Brain microvascular endothelial cell (primary cell): ENCODE data around the gene MISP.

Source experiments
- DNase-seq: peaks from one replicate; pipeline ENCODE4 v3.0.0-alpha.2; 2020
- H3K27ac ChIP-seq: fragments of 250-450 bp; sonication (Bioruptor Pico); 2 replicates; pipeline ENCODE4 v1.5.1; 2020; ENCODE audit warnings: mild to moderate bottlenecking, moderate library complexity
- H3K27me3 ChIP-seq: fragments of 250-450 bp; sonication (Bioruptor Pico); replicated peaks from 2 replicates; pipeline ENCODE4 v1.5.1; 2020; ENCODE audit warnings: mild to moderate bottlenecking
- H3K36me3 ChIP-seq: fragments of 250-450 bp; sonication (Bioruptor Pico); replicated peaks from 2 replicates; pipeline ENCODE4 v1.5.1; 2020; ENCODE audit warnings: mild to moderate bottlenecking
- H3K4me3 ChIP-seq: 2 replicates; pipeline ENCODE4 v1.5.1; 2011; ENCODE audit warnings: low read depth, mild to moderate bottlenecking, control low read depth, low read length, moderate library complexity
- in situ Hi-C: cut with HindIII; loops from 2 replicates; pipeline ENCODE4 v1.10.0; 2017; ENCODE audit warnings: low sequenced_read_pairs, low pct_ligation_motif_present
- TF ChIP-seq, protein P1 (sequence below): IDR thresholded peaks from 2 replicates; pipeline ENCODE4 v1.5.1; 2011; ENCODE audit warnings: low read depth, mild to moderate bottlenecking, moderate library complexity, low read length, control low read depth, inconsistent platforms; ENCODE audit errors: missing control alignments

MISP gene

DNA sequence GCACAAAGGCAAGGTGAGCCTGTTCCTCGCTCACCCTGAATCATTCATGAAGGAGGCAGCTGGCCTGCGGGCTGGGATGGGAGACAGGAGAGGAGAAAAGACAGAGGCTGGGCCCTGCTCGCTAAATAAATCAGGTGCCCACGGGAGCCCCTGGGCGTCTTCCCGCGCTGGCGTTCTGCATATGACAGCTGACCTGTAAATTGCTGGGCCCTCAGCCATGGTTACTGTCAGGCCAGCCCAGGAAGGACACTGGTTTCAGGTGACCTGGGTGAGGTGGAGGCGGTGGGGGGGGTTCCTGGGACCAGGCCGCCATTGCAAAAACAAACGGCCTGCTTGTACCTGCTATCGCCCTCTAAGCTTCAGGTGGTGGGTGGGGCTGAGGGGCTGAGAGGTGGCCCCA lies 42.9 kb downstream of the MISP start:
- Histone ChIP-seq H3K4me3 (no peak overlapping the region), H3K27ac (no peak overlapping the region), H3K27me3 (no peaks in the 10 kb centered on the region), H3K36me3 (peaks cover 6% of the 10 kb centered on the region)
- DNase-seq: no peak
- in situ Hi-C loops: no loop called here
- TF ChIP-seq, protein P1, sequence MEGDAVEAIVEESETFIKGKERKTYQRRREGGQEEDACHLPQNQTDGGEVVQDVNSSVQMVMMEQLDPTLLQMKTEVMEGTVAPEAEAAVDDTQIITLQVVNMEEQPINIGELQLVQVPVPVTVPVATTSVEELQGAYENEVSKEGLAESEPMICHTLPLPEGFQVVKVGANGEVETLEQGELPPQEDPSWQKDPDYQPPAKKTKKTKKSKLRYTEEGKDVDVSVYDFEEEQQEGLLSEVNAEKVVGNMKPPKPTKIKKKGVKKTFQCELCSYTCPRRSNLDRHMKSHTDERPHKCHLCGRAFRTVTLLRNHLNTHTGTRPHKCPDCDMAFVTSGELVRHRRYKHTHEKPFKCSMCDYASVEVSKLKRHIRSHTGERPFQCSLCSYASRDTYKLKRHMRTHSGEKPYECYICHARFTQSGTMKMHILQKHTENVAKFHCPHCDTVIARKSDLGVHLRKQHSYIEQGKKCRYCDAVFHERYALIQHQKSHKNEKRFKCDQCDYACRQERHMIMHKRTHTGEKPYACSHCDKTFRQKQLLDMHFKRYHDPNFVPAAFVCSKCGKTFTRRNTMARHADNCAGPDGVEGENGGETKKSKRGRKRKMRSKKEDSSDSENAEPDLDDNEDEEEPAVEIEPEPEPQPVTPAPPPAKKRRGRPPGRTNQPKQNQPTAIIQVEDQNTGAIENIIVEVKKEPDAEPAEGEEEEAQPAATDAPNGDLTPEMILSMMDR: no peak

DNA sequence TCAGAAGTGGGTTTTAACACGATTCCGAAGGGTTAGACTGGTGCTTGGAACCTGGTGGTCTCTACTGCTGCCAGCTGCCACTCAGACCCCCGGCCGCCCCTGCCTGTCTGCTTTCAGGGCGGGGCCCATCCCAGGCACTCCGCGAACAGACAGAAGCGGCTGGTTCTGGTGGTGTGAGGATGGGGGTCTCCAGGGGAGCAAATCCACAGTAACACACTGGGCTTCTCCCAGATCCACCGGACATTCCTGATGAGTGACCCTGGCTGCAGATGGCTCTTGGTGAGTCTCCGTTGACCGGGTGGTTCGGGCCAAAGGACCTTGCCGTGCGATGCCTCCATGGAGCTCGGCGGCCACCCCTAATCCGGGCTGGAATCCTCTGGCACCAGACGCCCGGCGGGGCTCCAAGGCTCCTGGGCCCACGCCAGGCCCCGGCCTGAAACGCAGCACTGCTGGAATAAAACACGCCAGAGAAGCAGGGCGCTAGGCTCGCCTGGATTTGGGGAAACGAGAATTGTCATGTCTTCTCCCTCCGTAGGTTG lies 44.2 kb downstream of the MISP start:
- in situ Hi-C loops: no loop called here
- Histone ChIP-seq H3K4me3 (no peak overlapping the region), H3K27me3 (no peaks in the 10 kb centered on the region), H3K27ac (no peak overlapping the region), H3K36me3 (peaks cover 16% of the 10 kb centered on the region)
- TF ChIP-seq, protein P1: no peak
- DNase-seq: no peak

DNA sequence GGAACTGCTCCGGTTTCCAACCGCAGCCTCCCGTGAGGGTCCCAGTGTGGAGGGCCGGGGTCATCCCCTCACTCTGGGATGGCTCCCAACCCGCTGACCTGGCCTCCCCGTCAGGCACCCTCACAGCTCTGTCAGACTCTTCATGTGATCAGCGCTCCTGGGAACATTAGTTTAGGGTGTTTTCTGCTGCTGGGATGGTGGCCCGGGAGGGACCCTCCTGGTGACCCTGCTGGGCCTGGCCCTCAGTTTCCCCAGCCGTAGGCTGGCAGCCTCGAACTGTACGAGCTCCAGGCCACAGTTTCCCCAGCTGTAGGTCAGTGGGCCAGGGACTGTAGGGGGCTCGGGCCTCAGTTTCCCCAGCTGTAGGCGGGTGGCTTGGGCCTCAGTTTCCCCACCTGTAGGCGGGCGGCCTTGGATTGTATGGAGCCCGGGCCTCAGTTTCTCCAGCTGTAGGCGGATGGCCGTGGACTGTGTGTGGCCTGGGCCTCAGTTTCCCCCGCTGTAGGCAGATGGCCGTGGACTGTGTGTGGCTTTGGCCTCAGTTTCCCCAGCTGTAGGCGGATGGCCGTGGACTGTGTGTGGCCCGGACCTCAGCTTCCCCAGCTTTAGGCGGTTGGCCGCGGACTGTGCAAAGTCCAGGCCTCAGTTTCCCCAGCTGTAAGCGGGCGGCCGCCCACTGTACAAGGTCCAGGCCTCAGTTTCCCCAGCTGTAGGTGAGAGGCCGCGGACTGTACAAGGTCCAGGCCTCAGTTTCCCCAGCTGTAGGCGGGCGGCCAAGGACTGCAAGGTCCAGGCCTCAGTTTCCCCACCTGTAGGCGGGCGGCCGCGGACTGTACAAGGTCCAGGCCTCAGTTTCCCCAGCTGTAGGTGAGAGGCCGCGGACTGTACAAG lies 45.0 kb downstream of the MISP start:
- no peak for DNase-seq
- Histone ChIP-seq H3K4me3 (peak overlapping the region; percentile 67), H3K27me3 (no peaks in the 10 kb centered on the region), H3K36me3 (peaks cover 23% of the 10 kb centered on the region), H3K27ac (no peak overlapping the region)
- TF ChIP-seq, protein P1: no peak
- in situ Hi-C loops: no loop called here

DNA sequence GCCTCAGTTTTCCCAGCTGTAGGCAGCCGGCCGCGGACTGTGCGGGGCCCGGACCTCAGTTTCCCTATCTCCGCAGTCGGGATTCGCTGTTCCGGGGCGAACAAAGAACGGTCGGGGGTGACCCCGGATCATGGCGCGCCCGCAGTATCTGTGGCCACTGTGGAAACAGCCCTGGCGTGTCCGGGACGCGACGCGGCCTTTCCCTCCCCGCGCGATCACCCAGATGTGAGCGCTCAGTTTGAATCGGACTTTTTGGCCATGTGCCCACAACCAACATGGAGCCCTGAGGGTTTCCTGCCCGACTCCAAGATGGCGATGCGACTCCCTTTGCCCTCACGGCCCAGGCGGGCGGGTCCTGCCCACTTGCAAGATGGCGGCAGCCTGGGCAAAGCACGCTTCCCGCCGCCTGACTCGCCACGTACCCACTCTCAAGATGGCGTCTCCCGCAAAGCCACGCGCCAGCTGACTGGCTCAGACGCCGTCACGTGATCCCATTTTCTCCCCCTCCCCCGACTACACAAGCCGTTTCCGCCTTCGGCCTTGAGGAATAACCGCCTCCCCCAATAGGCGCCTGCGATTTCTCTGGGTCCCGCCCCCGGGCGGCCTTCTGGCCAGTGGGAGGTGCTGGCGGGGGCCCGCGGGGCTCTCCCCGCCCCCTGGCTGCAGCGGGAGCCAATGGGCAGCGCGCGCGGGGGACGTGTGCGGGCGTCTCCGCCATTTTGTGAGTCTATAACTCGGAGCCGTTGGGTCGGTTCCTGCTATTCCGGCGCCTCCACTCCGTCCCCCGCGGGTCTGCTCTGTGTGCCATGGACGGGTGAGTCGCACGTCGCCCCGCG lies 46.0 kb downstream of the MISP start, which contains the start of gene PTBP1:
PTBP1 (plus strand) TSS at position 761 of the 836 bp plus-strand sequence; CDS start at position 807, 46 bp downstream.
- TF ChIP-seq, protein P1: no peak
- peak within 1 kb of the TSS; percentile 90 for H3K27ac ChIP-seq
- H3K27me3 ChIP-seq: no peaks in the 10 kb centered on the region
- peaks cover 33% of the 10 kb centered on the region for H3K36me3 ChIP-seq
- in situ Hi-C loops: no loop called here
- DNase-seq: peak; percentile 100
- peak within 1 kb of the TSS; percentile 90 for H3K4me3 ChIP-seq

DNA sequence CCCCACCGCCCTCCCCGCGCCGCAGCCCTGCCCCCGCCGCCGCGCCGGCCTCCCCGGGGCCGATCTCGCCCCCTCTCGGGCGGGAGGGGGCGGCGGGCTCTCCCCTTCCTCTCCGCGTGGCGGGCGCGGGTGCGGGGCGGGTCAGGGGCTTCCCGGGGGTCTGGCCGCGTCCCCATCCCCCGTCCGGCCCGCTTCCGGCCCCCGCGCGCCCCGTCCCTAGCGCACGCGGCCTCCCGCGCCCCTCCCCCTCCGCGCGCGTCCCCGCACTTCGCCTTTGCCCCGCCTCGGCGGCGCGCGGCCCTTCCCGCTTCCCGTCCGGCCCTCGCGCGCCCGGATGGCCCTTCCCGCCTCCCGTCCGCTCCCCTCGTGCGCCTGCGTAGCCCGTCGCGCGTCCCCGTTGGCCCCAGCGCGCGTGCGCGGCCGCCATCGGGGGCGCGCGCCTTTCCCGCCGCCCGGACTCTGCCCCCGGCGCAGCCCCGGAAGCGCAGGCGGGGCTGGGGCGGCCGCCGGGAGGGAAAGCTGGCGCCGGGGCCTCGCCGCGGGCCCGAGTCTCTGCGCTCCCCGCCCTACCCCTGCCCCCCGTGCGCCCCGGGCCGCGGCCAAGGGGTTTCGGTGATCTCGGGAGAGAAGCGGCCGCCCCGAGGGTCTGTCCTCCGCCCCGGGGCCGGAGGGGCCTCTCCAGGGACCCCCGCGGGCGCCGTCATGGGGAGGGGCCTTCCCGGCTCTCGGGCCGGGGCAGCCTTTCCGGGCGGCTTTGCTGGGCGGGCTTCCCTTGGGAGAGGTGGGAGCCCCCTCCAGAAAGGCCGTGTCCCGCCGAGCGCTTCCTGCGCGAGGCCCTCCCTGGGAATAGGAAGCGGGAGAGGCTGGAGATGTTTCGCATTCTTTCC lies 46.9 kb downstream of the MISP start:
- in situ Hi-C loops: no loop called here
- Histone ChIP-seq H3K36me3 (peaks cover 37% of the 10 kb centered on the region), H3K27ac (peak overlapping the region; percentile 90), H3K27me3 (no peaks in the 10 kb centered on the region), H3K4me3 (peak overlapping the region; percentile 90)
- peak; percentile 65 for DNase-seq
- TF ChIP-seq, protein P1: no peak
